ENCODE results near the gene TBC1D8. TPM values are rescaled to one million over a fixed set of nuclear protein-coding genes. Genes with fewer than 3 reads are reported as not detected.

TBC1D8 gene
- polyA plus RNA-seq, 3 donors: 16.1 to 78.0 (median 22.4) TPM

DNA sequence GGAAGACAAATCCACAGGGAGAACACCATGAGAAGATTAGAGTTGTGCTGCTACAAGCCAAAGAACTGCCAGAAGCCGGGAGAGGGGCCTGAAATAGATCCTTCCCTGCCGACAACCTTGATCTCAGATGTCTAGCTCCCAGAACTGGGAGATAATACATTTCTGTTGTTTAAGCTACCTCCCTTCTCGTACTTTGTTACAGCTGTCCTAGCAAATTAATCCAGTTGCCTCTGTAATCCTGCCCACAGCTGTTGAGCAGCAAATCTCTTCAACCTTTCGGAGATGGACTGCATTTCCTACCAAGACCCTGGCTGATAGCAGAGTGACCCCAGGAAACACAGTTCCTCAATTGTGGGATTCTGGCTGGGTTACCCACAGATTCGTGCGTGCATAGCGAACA lies 2.6 kb upstream of the TBC1D8 start:
- Histone ChIP-seq H3K4me2 (replicated peaks; ENCODE audit: extremely low read depth, low read length, poor library complexity, severe bottlenecking) (no peak overlapping the region), H3K79me2 (ENCODE audit: insufficient read depth, low read length) (peaks cover 20% of the 10 kb centered on the region), H3K36me3 (replicated peaks in 1 of 2; ENCODE audit: control insufficient read depth in 1 of 2, insufficient read depth in 2 of 2, low read length in 2 of 2) (no peaks in the 10 kb centered on the region), H3K4me3 (replicated peaks in 1 of 3; ENCODE audit: low read depth in 2 of 3, low read length in 3 of 3) (no peak overlapping the region), H3K9me3 (replicated peaks in 1 of 2; ENCODE audit: control insufficient read depth in 1 of 2, insufficient read depth in 1 of 2, low read length in 2 of 2) (no peaks in the 10 kb centered on the region), H3K4me1 (ENCODE audit: control insufficient read depth in 1 of 2, insufficient read depth in 2 of 2, low read length in 2 of 2) (peaks cover 36 to 48% of the 10 kb centered on the region in 2 donors), H3K27me3 (ENCODE audit: control insufficient read depth in 2 of 2, insufficient read depth in 2 of 2, low read length in 2 of 2) (no peaks in the 10 kb centered on the region), H4K20me1 (ENCODE audit: insufficient read depth, low read length) (peaks cover 20% of the 10 kb centered on the region), H2AFZ (ENCODE audit: insufficient read depth, low read depth, low read length, poor library complexity, severe bottlenecking) (no peak overlapping the region), H3K9ac (ENCODE audit: insufficient read depth, low read length, poor library complexity, severe bottlenecking) (no peak overlapping the region), H3K27ac (ENCODE audit: low read depth in 1 of 2, low read length in 2 of 2) (no peak overlapping the region)
- Mint-ChIP-seq H3K27ac (no peak overlapping the region), H3K4me1 (peaks cover 46% of the 10 kb centered on the region), H3K36me3 (peaks cover 6 to 7% of the 10 kb centered on the region in 2 donors), H3K9me3 (no peaks in the 10 kb centered on the region), H3K27me3 (ENCODE audit: low read depth in 3 of 3) (peaks cover 5 to 11% (median 9%) of the 10 kb centered on the region in 3 donors), H3K4me3 (no peak overlapping the region)
- intact Hi-C loops (cut with micrococcal nuclease): loop anchor here (5.0 to 10.0 kb wide), 6 partner anchors 36 to 141 kb away; partner anchors contain the start of gene CNOT11 (in 1 of the 2)
- 60% methylated on average over 7 of the region's 7 CpGs for WGBS (ENCODE audit: insufficient coverage)
- TF ChIP-seq, protein P1, sequence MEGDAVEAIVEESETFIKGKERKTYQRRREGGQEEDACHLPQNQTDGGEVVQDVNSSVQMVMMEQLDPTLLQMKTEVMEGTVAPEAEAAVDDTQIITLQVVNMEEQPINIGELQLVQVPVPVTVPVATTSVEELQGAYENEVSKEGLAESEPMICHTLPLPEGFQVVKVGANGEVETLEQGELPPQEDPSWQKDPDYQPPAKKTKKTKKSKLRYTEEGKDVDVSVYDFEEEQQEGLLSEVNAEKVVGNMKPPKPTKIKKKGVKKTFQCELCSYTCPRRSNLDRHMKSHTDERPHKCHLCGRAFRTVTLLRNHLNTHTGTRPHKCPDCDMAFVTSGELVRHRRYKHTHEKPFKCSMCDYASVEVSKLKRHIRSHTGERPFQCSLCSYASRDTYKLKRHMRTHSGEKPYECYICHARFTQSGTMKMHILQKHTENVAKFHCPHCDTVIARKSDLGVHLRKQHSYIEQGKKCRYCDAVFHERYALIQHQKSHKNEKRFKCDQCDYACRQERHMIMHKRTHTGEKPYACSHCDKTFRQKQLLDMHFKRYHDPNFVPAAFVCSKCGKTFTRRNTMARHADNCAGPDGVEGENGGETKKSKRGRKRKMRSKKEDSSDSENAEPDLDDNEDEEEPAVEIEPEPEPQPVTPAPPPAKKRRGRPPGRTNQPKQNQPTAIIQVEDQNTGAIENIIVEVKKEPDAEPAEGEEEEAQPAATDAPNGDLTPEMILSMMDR (IDR thresholded peaks at IDR 0.05): no peak
- DNase-seq: no peak

DNA sequence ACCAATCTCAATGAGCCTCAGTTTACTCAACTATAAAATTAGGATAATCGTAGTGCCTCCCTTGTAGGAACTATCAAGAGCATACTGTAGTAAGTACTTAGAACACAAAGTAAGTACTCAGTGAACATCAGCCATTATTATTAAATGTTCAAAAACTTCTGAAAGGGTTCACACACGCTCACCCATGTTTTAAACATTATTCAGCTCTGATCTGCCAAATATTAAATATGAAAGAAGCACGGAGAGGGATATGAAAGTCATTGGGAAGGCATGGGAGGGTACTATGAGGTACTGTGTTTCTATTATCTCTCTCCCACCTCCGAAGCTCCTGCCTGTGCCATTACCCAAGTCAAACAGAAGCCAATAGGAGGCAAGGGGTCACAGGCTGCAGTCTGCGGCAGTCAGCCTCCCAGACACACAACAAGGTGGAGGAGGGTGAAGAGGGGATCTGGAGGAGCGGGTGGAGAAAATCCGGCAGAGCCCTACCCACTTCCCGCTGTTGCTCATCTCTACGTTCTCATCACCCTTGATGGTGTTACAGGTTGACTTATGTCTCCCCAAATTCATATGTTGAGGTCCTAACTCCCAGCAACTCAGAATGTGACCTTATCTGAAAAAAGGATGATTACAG lies 2.0 kb upstream of the TBC1D8 start:
- peak overlapping the region in 1 of 7 donors; percentile 44 for H3K27ac Mint-ChIP-seq

More for the DNA sequence above, 2.0 kb upstream of the TBC1D8 start:
- peak overlapping the region; percentile 77 to 94 for H3K4me3 Mint-ChIP-seq
- Histone ChIP-seq H2AFZ (ENCODE audit: insufficient read depth, low read depth, low read length, poor library complexity, severe bottlenecking) (no peak overlapping the region), H3K4me1 (ENCODE audit: control insufficient read depth in 1 of 2, insufficient read depth in 2 of 2, low read length in 2 of 2) (peaks cover 36 to 54% of the 10 kb centered on the region in 2 donors), H3K27ac (ENCODE audit: low read depth in 1 of 2, low read length in 2 of 2) (no peak overlapping the region), H3K4me2 (replicated peaks; ENCODE audit: extremely low read depth, low read length, poor library complexity, severe bottlenecking) (peak overlapping the region; percentile 96), H3K4me3 (replicated peaks in 1 of 3; ENCODE audit: low read depth in 2 of 3, low read length in 3 of 3) (peak overlapping the region in 1 of 3 experiments; percentile 89), H3K36me3 (replicated peaks in 1 of 2; ENCODE audit: control insufficient read depth in 1 of 2, insufficient read depth in 2 of 2, low read length in 2 of 2) (no peaks in the 10 kb centered on the region), H3K9me3 (replicated peaks in 1 of 2; ENCODE audit: control insufficient read depth in 1 of 2, insufficient read depth in 1 of 2, low read length in 2 of 2) (no peaks in the 10 kb centered on the region), H3K27me3 (ENCODE audit: control insufficient read depth in 2 of 2, insufficient read depth in 2 of 2, low read length in 2 of 2) (no peaks in the 10 kb centered on the region), H4K20me1 (ENCODE audit: insufficient read depth, low read length) (peaks cover 26% of the 10 kb centered on the region), H3K79me2 (ENCODE audit: insufficient read depth, low read length) (peaks cover 26% of the 10 kb centered on the region), H3K9ac (ENCODE audit: insufficient read depth, low read length, poor library complexity, severe bottlenecking) (no peak overlapping the region)
- peaks cover 49% of the 10 kb centered on the region for H3K4me1 Mint-ChIP-seq
- peaks cover 6 to 8% of the 10 kb centered on the region in 2 donors for H3K36me3 Mint-ChIP-seq
- peaks cover 5 to 11% (median 9%) of the 10 kb centered on the region in 3 donors for H3K27me3 Mint-ChIP-seq (ENCODE audit: low read depth in 3 of 3)
- no peaks in the 10 kb centered on the region for H3K9me3 Mint-ChIP-seq
- no CpG with 5 or more reads among the region's 9 CpGs for WGBS (ENCODE audit: insufficient coverage)
- intact Hi-C loops (cut with micrococcal nuclease): loop anchor here (5.0 to 10.0 kb wide), 6 partner anchors 36 to 141 kb away; partner anchors contain the start of gene CNOT11 (in 1 of the 2)
- TF ChIP-seq, protein P1 (IDR thresholded peaks at IDR 0.05): peak; percentile 38
- DNase-seq: no peak

All from CD14-positive monocyte (primary cell).